ENCODE data around the gene SUCLG1. TPM values are rescaled to one million over a fixed set of nuclear protein-coding genes. Genes with fewer than 3 reads are reported as not detected.

Gene SUCLG1
- total RNA-seq, 1 experiment from 2014 or later = 83.4 TPM

- H3K4me2 ChIP-seq (ENCODE audit: low read length) = no peak overlapping the region
- H4K20me1 ChIP-seq (ENCODE audit: low read length) = no peaks in the 10 kb centered on the region
- CTCF ChIA-PET = no interaction called here
- POLR2A ChIA-PET (ENCODE audit: unreplicated experiment) = no interaction called here
- no peaks in the 10 kb centered on the region for H3K36me3 ChIP-seq (ENCODE audit: low read depth, low read length)
- H3K9ac ChIP-seq (ENCODE audit: low read length) = no peak overlapping the region
- H3K27me3 ChIP-seq (ENCODE audit: low read length) = no peaks in the 10 kb centered on the region
- no peak overlapping the region for H3K27ac ChIP-seq (ENCODE audit: low read length)
- H3K9me2 ChIP-seq (replicated peaks; ENCODE audit: low read length) = no peaks in the 10 kb centered on the region
- intact Hi-C loops (cut with micrococcal nuclease) = no loop called here
- DNase-seq = no peak
- no peak for ATAC-seq
- no peak overlapping the region for H2AFZ ChIP-seq (ENCODE audit: low read length)
- no peaks in the 10 kb centered on the region for H3K9me3 ChIP-seq (ENCODE audit: low read length)
- BruUV-seq (replicated peaks) = no TSS peak
- TF ChIP-seq EZH2phosphoT487 (IDR thresholded peaks at IDR 0.05; ENCODE audit: borderline replicate concordance, low read length) (no peak), CTCF (conservative IDR thresholded peaks at IDR 0.05; ENCODE audit: low read depth, low read length) (no peak), EZH2 (IDR thresholded peaks at IDR 0.05; ENCODE audit: low read length, unreplicated experiment) (no peak)
- H3K79me2 ChIP-seq (ENCODE audit: low read length) = no peaks in the 10 kb centered on the region
- no peaks in the 10 kb centered on the region for H3F3A ChIP-seq (ENCODE audit: low read length, unreplicated experiment)
- no peak overlapping the region for H3K4me3 ChIP-seq (ENCODE audit: low read length)
- no peaks in the 10 kb centered on the region for H3K4me1 ChIP-seq (ENCODE audit: insufficient read depth, low read length)
Observed at GRCh38 chr2:84395820-84396219, 63.3 kb downstream of the SUCLG1 start.

DNA sequence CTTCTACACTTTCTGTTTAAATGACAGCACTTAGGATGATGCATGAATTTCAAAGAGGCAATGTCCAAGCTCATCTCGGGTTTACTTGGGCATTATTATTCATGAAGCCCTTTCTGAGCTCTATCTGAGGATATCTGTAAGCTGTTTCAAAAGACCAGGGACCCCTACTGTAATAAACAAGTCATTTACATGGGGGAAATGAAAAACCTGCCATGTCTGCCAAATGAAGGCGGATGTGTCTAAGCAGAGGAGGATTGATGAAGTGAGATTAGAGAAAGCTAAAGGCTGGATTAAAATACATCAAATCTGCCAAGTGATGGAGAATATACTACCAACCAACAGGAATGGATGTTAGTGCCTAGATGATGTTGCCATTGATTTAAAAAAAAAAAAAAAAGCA lies 64.5 kb downstream of the SUCLG1 start:
- H3F3A ChIP-seq (ENCODE audit: low read length, unreplicated experiment) = no peaks in the 10 kb centered on the region
- ATAC-seq (no peak), DNase-seq (no peak)
- H3K4me2 ChIP-seq (ENCODE audit: low read length) = no peak overlapping the region
- H3K27me3 ChIP-seq (ENCODE audit: low read length) = no peaks in the 10 kb centered on the region
- no peaks in the 10 kb centered on the region for H3K9me2 ChIP-seq (replicated peaks; ENCODE audit: low read length)
- no peak overlapping the region for H3K4me3 ChIP-seq (ENCODE audit: low read length)
- no peaks in the 10 kb centered on the region for H3K4me1 ChIP-seq (ENCODE audit: insufficient read depth, low read length)
- H3K9ac ChIP-seq (ENCODE audit: low read length) = no peak overlapping the region
- H3K36me3 ChIP-seq (ENCODE audit: low read depth, low read length) = no peaks in the 10 kb centered on the region
- H3K27ac ChIP-seq (ENCODE audit: low read length) = no peak overlapping the region
- no TSS peak for BruUV-seq (replicated peaks)
- H3K79me2 ChIP-seq (ENCODE audit: low read length) = no peaks in the 10 kb centered on the region
- CTCF ChIA-PET = no interaction called here
- POLR2A ChIA-PET (ENCODE audit: unreplicated experiment) = no interaction called here
- H4K20me1 ChIP-seq (ENCODE audit: low read length) = no peaks in the 10 kb centered on the region
- TF ChIP-seq EZH2phosphoT487 (IDR thresholded peaks at IDR 0.05; ENCODE audit: borderline replicate concordance, low read length) (no peak), CTCF (conservative IDR thresholded peaks at IDR 0.05; ENCODE audit: low read depth, low read length) (no peak), EZH2 (IDR thresholded peaks at IDR 0.05; ENCODE audit: low read length, unreplicated experiment) (no peak)
- H2AFZ ChIP-seq (ENCODE audit: low read length) = no peak overlapping the region
- no peaks in the 10 kb centered on the region for H3K9me3 ChIP-seq (ENCODE audit: low read length)
- intact Hi-C loops (cut with micrococcal nuclease) = no loop called here

- Histone ChIP-seq H3K36me3 (ENCODE audit: low read depth, low read length) (no peaks in the 10 kb centered on the region), H3K79me2 (ENCODE audit: low read length) (no peaks in the 10 kb centered on the region), H3K9me3 (ENCODE audit: low read length) (no peaks in the 10 kb centered on the region), H4K20me1 (ENCODE audit: low read length) (no peaks in the 10 kb centered on the region), H3K9ac (ENCODE audit: low read length) (no peak overlapping the region), H3K4me3 (ENCODE audit: low read length) (no peak overlapping the region), H3K27ac (ENCODE audit: low read length) (no peak overlapping the region), H3K4me1 (ENCODE audit: insufficient read depth, low read length) (no peaks in the 10 kb centered on the region), H3K9me2 (replicated peaks; ENCODE audit: low read length) (no peaks in the 10 kb centered on the region), H2AFZ (ENCODE audit: low read length) (no peak overlapping the region), H3K27me3 (ENCODE audit: low read length) (no peaks in the 10 kb centered on the region), H3F3A (ENCODE audit: low read length, unreplicated experiment) (no peaks in the 10 kb centered on the region), H3K4me2 (ENCODE audit: low read length) (no peak overlapping the region)
- DNase-seq = no peak
- intact Hi-C loops (cut with micrococcal nuclease) = no loop called here
- ChIA-PET CTCF (no interaction called here), POLR2A (ENCODE audit: unreplicated experiment) (no interaction called here)
- BruUV-seq (replicated peaks) = no TSS peak
- no peak for TF ChIP-seq CTCF (conservative IDR thresholded peaks at IDR 0.05; ENCODE audit: low read depth, low read length)
- TF ChIP-seq EZH2 (IDR thresholded peaks at IDR 0.05; ENCODE audit: low read length, unreplicated experiment) = no peak
- TF ChIP-seq EZH2phosphoT487 (IDR thresholded peaks at IDR 0.05; ENCODE audit: borderline replicate concordance, low read length) = no peak
- ATAC-seq = no peak
Observed at GRCh38 chr2:84393829-84394228, 65.3 kb downstream of the SUCLG1 start.
